Measurements from ENCODE around the gene ABO.

GRCh38 chr9:133305731-133306130 lies 30.7 kb upstream of the ABO start:
- TF ChIP-seq, protein P1, sequence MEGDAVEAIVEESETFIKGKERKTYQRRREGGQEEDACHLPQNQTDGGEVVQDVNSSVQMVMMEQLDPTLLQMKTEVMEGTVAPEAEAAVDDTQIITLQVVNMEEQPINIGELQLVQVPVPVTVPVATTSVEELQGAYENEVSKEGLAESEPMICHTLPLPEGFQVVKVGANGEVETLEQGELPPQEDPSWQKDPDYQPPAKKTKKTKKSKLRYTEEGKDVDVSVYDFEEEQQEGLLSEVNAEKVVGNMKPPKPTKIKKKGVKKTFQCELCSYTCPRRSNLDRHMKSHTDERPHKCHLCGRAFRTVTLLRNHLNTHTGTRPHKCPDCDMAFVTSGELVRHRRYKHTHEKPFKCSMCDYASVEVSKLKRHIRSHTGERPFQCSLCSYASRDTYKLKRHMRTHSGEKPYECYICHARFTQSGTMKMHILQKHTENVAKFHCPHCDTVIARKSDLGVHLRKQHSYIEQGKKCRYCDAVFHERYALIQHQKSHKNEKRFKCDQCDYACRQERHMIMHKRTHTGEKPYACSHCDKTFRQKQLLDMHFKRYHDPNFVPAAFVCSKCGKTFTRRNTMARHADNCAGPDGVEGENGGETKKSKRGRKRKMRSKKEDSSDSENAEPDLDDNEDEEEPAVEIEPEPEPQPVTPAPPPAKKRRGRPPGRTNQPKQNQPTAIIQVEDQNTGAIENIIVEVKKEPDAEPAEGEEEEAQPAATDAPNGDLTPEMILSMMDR (conservative IDR thresholded peaks at IDR 0.05; ENCODE audit: low read length), result no peak
- no peak for TF ChIP-seq EZH2phosphoT487 (IDR thresholded peaks at IDR 0.05; ENCODE audit: borderline replicate concordance)

Measured in Loucy (cell line).